AG09319 (cell line): ENCODE results near the gene COG6.

Source experiments
- DNase-seq: peaks from one replicate; pipeline ENCODE4 v3.0.0-alpha.2; 2010; ENCODE audit warnings: low read depth; ENCODE audit errors: extremely low read depth
- CTCF ChIP-seq: IDR thresholded peaks from 2 replicates; pipeline ENCODE4 v1.5.1; 2011; ENCODE audit warnings: low read depth, mild to moderate bottlenecking, inconsistent platforms, low read length, moderate library complexity

Gene COG6

GRCh38 chr13:39675904-39676303, 20.4 kb downstream of the COG6 start:
- TF ChIP-seq CTCF, result no peak
- no peak for DNase-seq

- no peak for DNase-seq
- TF ChIP-seq CTCF, result peak; percentile 29
These were observed 20.9 kb downstream of the COG6 start for GRCh38 chr13:39676315-39676876.

- no peak for TF ChIP-seq CTCF
- DNase-seq, result no peak
These were observed 26.8 kb downstream of the COG6 start for GRCh38 chr13:39682310-39682709.

GRCh38 chr13:39682788-39683187, 27.3 kb downstream of the COG6 start:
- no peak for TF ChIP-seq CTCF
- no peak for DNase-seq

GRCh38 chr13:39684531-39685137, 29.2 kb downstream of the COG6 start:
- TF ChIP-seq CTCF, result peak; percentile 4; the same call in 1 of the 2 replicates
- no peak for DNase-seq

GRCh38 chr13:39685652-39686051, 30.2 kb downstream of the COG6 start:
- no peak for TF ChIP-seq CTCF
- DNase-seq, result no peak

GRCh38 chr13:39688278-39688677, 32.8 kb downstream of the COG6 start:
- TF ChIP-seq CTCF, result no peak

More at GRCh38 chr13:39688278-39688677, 32.8 kb downstream of the COG6 start:
- no peak for DNase-seq
